Spleen (tissue), 7 donors: ENCODE measurements around the gene CHTOP.

Experiments
- CTCF ChIP-seq, 11 experiments: fragments of 200-600 bp in 7 of 11; fragments of 450-650 bp in 4 of 11; sonication (generic) in 4 of 11; IDR thresholded peaks in 8 of 11; conservative IDR thresholded peaks in 3 of 11; 1 replicate in 7 of 11; 2 replicates in 4 of 11; pipeline versions ENCODE4 v1.4.0 to v1.8.0; 2016 to 2021; ENCODE audit warnings: antibody characterized with exemption in 11 of 11, inconsistent platforms in 4 of 11, mild to moderate bottlenecking in 1 of 11
- POLR2A ChIP-seq, 3 donors: fragments of 450-650 bp; IDR thresholded peaks; one replicate each; pipeline ENCODE4 v1.5.1; 2017; ENCODE audit warnings: antibody characterized with exemption in 3 of 3, mild to moderate bottlenecking in 1 of 3
- POLR2AphosphoS5 ChIP-seq, 3 donors: sonication (generic); formaldehyde crosslinking; IDR thresholded peaks; one replicate each; pipeline ENCODE4 v1.5.1; 2017; ENCODE audit warnings: antibody characterized with exemption in 3 of 3
- donor health status: DM: no; HTN: no; CAD: no; lungs with moderate emphysema.
- donor health status: DM: no; HTN: no; CAD: no.
- donor health status: DM: no; HTN: no; CAD: no.

DNA sequence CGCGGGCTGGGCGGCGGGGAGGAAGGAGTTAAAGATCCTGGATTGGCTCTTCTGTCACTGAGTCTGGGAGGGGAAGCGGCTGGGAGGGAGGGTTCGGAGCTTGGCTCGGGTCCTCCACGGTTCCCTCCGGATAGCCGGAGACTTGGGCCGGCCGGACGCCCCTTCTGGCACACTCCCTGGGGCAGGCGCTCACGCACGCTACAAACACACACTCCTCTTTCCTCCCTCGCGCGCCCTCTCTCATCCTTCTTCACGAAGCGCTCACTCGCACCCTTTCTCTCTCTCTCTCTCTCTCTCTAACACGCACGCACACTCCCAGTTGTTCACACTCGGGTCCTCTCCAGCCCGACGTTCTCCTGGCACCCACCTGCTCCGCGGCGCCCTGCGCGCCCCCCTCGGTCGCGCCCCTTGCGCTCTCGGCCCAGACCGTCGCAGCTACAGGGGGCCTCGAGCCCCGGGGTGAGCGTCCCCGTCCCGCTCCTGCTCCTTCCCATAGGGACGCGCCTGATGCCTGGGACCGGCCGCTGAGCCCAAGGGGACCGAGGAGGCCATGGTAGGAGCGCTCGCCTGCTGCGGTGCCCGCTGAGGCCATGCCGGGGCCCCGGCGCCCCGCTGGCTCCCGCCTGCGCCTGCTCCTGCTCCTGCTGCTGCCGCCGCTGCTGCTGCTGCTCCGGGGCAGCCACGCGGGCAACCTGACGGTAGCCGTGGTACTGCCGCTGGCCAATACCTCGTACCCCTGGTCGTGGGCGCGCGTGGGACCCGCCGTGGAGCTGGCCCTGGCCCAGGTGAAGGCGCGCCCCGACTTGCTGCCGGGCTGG, 44.9 kb downstream of the CHTOP start, which contains the start of gene NPR1:
- TF ChIP-seq CTCF (IDR thresholded peaks at IDR 0.05 in 8 of 11, conservative IDR thresholded peaks at IDR 0.05 in 3 of 11) (no peak), POLR2A (IDR thresholded peaks at IDR 0.05) (no peak), POLR2AphosphoS5 (IDR thresholded peaks at IDR 0.05) (peak in 1 of 3 donors; percentile 35)
